HG02763 (cell line): Measurements from ENCODE around the gene ZGPAT.

Experiments used
- ATAC-seq: cut with Tn5 transposase; IDR thresholded peaks from one replicate; pipeline ENCODE4 v1.9.1; 2021; ENCODE audit warnings: mild to moderate bottlenecking, moderate library complexity; ENCODE audit not compliant: unreplicated experiment

ZGPAT gene

DNA sequence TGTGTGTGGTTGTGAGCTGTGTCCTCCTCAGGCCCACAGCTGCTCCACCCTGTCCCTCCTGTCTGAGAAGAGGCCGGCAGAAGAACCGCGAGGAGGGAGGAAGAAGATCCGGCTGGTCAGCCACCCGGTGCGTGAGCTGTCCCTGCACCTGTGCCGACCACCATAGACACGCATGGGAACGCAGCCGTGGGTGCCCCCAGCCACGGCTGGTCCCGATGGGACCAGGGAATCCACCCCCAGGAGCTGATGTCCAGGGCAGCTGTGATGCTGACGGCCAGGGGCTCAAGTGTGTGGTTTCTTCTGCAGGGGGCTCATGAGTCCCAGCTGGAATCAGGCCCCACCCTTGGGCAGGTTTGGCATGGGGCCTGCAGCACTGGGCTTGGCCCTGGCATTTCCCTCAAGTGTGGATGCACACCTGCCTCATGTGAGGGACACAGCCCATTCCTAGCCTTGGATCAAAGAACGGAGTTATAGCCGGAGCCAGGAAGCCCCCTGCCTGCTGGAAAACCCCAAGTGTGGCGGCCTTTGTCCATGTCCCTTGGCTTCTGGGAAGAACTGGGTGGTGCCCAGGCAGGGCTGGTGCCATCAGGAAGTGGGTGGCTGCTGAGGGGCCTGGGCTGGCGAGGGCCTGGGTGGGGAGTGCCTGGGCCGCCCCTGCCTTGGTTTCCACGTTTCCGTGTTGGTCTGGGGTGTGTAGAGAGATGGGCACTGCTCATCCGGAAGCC, 16.0 kb upstream of the ZGPAT start:
- no peak for ATAC-seq

DNA sequence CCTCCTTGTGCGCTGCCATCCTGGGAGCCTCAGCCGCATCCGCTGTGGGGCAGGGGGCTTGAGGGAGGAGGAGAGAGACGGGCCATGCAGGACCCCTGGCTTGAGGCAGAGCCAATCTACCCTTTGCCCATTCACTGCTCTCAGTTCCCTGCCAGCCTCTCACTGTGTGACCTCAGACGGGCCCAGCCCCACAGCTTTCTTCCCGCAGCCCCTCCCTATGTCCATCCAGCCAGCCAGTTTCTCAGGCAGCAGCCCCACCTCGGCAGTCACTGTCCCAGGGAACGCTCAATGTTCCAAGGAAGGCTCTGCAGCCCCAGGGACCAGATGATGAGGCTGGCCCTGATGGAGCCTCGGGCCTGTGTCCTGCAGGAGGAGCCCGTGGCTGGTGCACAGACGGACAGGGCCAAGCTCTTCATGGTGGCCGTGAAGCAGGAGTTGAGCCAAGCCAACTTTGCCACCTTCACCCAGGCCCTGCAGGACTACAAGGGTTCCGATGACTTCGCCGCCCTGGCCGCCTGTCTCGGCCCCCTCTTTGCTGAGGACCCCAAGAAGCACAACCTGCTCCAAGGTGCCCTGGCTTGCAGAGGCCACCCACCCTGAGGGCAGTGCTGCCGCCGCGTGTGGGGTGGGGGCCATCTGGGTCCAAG, 15.3 kb upstream of the ZGPAT start:
- ATAC-seq, result no peak

DNA sequence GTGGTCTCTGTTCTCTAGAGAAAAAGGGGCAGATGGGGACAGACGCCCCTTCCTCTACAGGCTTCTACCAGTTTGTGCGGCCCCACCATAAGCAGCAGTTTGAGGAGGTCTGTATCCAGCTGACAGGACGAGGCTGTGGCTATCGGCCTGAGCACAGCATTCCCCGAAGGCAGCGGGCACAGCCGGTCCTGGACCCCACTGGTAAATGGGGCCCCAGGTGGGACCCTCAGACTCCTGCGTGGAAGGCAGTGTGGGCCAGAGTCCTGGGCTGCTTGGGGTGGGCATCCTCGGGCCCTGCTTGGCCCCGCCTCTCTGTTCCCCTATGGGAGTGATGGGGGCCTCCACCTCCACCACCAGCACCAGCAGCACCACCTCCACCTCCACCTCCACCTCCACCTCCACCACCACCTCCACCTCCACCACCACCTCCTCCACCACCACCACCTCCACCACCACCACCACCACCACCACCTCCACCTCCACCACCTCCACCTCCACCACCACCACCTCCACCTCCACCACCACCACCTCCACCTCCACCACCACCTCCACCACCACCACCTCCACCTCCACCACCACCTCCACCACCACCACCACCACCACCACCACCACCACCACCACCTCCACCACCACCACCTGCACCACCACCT, 14.6 kb upstream of the ZGPAT start:
- no peak for ATAC-seq

DNA sequence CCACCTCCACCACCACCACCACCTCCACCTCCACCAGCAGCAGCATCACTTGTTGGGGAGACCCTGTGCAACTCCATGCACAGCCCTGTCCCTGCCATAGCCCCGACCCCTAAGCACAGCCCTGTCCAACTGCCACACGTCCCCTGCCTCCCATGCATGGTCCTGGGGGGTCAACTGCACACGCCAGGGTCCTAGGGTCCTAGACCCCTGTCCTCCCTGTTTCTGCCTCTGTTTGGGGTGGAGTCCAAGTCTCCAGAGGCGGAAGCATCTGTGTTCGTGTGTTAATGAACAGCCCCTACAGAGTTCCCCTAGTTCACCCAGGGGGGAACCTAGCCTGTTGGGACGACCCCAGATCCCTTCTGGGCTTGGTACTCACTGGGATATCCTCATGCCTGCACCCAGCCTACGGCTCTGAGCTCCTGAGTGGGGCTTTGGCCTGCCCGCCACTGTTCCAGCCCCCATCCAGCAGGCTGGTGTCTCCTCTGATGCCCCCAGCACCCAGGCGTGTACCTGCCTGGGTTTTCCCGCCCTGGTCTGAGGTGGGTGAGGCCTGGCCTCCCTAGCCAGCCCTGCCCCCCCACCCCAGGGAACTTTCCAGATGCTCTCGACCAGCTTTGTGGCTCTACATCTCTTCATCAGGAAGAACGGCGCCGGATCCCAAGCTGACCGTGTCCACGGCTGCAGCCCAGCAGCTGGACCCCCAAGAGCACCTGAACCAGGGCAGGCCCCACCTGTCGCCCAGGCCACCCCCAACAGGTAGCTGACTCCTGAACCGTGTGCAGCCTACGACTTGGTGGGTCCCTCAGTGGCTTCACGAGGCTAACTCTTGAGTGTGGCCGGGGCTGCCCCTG, 13.9 kb upstream of the ZGPAT start:
- ATAC-seq, result no peak

DNA sequence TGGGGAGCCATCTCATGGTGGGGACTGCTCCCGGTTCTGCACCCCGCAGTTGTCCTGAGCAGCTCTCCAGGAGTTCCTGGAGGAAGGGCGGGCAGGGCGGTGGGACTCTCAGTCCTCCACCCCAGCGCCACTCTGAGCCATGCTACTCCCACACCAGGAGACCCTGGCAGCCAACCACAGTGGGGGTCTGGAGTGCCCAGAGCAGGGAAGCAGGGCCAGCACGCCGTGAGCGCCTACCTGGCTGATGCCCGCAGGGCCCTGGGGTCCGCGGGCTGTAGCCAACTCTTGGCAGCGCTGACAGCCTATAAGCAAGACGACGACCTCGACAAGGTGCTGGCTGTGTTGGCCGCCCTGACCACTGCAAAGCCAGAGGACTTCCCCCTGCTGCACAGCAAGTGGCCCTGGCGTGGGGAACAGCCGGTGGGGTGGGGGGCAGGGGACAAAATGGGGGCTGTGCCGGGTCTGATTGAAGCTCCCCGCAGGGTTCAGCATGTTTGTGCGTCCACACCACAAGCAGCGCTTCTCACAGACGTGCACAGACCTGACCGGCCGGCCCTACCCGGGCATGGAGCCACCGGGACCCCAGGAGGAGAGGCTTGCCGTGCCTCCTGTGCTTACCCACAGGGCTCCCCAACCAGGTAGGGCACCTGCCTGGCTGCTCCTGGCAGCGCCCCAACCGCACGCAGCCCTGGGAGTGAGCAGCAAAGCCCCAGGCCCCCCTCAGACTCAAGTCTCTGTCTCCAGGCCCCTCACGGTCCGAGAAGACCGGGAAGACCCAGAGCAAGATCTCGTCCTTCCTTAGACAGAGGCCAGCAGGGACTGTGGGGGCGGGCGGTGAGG, 13.0 kb upstream of the ZGPAT start:
- ATAC-seq, result no peak

DNA sequence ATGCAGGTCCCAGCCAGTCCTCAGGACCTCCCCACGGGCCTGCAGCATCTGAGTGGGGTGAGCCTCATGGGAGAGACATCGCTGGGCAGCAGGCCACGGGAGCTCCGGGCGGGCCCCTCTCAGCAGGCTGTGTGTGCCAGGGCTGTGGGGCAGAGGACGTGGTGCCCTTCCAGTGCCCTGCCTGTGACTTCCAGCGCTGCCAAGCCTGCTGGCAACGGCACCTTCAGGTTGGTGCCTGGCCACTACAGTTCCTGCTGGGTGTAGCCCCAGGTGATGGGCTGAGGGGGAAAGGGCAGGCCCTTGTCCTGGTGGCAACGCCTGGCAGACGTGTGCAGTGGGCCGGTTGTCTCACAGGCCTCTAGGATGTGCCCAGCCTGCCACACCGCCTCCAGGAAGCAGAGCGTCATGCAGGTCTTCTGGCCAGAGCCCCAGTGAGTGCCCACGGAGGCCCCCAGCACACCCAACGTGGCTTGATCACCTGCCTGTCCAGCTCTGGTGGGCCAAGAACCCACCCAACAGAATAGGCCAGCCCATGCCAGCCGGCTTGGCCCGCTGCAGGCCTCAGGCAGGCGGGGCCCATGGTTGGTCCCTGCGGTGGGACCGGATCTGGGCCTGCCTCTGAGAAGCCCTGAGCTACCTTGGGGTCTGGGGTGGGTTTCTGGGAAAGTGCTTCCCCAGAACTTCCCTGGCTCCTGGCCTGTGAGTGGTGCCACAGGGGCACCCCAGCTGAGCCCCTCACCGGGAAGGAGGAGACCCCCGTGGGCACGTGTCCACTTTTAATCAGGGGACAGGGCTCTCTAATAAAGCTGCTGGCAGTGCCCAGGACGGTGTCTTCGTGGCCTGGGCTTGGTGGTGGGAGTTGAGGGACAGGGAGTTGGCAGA, 12.2 kb upstream of the ZGPAT start:
- no peak for ATAC-seq

DNA sequence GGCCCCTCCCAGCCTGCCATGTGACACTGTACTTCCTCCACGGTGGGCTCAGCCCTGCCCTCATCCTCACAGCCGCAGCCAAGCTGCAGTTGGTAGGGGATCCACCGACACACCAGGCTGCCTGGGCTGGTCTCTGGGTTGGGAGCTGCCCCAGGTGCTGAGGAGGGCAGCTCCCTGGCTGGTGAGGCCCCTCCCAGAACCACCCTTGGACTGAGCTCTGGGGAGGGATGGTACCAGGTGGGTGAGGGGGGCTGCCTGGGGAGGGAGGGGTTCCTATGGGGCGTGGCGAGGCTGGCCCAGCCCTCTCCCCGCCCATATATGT, 11.6 kb upstream of the ZGPAT start:
- no peak for ATAC-seq

DNA sequence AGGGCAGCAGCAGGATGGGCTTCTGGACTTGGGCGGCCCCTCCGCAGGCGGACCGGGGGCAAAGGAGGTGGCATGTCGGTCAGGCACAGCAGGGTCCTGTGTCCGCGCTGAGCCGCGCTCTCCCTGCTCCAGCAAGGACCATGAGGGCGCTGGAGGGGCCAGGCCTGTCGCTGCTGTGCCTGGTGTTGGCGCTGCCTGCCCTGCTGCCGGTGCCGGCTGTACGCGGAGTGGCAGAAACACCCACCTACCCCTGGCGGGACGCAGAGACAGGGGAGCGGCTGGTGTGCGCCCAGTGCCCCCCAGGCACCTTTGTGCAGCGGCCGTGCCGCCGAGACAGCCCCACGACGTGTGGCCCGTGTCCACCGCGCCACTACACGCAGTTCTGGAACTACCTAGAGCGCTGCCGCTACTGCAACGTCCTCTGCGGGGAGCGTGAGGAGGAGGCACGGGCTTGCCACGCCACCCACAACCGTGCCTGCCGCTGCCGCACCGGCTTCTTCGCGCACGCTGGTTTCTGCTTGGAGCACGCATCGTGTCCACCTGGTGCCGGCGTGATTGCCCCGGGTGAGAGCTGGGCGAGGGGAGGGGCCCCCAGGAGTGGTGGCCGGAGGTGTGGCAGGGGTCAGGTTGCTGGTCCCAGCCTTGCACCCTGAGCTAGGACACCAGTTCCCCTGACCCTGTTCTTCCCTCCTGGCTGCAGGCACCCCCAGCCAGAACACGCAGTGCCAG, 11.0 kb upstream of the ZGPAT start, which contains the start of gene TNFRSF6B:
TNFRSF6B (plus strand) TSS at position 25 of the 729 bp plus-strand sequence; CDS start at position 141, 116 bp downstream.
- no peak for ATAC-seq

DNA sequence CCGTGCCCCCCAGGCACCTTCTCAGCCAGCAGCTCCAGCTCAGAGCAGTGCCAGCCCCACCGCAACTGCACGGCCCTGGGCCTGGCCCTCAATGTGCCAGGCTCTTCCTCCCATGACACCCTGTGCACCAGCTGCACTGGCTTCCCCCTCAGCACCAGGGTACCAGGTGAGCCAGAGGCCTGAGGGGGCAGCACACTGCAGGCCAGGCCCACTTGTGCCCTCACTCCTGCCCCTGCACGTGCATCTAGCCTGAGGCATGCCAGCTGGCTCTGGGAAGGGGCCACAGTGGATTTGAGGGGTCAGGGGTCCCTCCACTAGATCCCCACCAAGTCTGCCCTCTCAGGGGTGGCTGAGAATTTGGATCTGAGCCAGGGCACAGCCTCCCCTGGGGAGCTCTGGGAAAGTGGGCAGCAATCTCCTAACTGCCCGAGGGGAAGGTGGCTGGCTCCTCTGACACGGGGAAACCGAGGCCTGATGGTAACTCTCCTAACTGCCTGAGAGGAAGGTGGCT, 10.4 kb upstream of the ZGPAT start:
- ATAC-seq, result no peak

DNA sequence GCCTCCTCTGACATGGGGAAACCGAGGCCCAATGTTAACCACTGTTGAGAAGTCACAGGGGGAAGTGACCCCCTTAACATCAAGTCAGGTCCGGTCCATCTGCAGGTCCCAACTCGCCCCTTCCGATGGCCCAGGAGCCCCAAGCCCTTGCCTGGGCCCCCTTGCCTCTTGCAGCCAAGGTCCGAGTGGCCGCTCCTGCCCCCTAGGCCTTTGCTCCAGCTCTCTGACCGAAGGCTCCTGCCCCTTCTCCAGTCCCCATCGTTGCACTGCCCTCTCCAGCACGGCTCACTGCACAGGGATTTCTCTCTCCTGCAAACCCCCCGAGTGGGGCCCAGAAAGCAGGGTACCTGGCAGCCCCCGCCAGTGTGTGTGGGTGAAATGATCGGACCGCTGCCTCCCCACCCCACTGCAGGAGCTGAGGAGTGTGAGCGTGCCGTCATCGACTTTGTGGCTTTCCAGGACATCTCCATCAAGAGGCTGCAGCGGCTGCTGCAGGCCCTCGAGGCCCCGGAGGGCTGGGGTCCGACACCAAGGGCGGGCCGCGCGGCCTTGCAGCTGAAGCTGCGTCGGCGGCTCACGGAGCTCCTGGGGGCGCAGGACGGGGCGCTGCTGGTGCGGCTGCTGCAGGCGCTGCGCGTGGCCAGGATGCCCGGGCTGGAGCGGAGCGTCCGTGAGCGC, 9.8 kb upstream of the ZGPAT start:
- ATAC-seq, result no peak

DNA sequence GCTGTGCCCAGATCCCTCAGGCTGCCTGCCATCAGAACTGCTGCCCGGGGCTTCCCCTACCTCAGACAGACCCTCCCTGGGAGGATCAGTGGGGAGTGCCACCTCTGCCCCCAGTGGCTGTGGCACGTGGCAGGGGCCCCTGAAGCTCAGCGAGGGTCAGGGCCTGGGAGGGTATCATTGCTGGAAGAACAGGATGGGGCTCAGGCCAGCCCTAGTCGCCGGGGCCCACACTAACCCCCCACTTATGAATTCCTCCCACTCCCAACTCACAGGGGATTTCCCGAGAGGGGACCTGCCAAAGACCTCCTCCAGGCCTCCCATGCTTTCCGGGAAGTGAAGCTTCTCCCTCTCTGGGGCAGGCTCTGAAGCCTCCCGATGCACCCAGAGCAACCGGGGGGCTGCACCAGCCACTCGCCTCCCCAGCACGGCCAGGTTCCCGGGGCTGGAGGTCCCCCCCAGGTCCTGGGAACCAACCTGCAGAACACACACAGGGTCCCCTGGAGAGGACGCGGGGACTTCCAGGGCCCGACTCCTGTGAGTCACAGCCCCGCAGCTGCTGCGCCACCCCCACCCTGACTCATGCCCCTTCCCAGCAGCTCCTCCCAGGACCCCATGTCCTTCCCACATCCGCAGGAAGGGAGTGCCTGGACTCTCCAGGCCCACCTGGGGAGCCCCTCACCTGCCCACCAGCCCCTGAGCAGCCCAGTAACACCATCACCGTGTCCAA, 8.9 kb upstream of the ZGPAT start:
- ATAC-seq, result no peak

DNA sequence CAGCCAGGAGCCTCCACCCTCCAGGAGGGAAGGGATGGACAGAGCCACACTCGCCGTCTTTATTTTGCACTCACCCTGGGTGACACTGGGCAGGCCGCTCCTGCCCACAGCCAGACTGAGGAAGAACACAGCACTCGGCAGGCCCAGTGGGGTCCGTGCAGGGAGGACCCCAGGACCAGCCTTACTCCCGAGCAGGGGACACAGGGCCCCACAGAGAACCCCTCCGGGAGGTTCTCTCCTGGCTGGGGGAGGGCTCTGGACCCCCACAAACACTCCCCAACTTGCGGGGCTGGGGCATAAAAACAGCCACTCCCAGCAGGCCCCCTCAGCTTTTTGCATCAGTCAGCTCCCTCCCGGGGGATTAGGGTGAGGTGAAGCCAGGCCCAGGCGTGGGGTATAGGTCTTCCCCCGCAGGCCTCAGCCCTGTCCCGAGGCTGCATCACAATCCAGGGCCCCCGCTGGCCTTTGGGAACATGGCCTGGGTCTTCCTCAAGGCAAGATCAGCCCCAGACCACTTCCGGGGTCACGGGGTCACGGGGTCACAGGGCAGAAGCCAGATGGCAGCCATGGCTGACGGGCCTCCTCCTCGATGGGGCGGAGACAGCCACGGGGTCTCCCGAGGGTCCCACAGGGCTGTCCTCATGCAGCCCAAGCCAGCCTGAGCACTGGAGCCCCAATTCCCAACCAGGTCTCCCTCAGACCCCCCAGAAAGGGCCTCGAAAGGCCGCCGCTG, 8.2 kb upstream of the ZGPAT start:
- no peak for ATAC-seq

DNA sequence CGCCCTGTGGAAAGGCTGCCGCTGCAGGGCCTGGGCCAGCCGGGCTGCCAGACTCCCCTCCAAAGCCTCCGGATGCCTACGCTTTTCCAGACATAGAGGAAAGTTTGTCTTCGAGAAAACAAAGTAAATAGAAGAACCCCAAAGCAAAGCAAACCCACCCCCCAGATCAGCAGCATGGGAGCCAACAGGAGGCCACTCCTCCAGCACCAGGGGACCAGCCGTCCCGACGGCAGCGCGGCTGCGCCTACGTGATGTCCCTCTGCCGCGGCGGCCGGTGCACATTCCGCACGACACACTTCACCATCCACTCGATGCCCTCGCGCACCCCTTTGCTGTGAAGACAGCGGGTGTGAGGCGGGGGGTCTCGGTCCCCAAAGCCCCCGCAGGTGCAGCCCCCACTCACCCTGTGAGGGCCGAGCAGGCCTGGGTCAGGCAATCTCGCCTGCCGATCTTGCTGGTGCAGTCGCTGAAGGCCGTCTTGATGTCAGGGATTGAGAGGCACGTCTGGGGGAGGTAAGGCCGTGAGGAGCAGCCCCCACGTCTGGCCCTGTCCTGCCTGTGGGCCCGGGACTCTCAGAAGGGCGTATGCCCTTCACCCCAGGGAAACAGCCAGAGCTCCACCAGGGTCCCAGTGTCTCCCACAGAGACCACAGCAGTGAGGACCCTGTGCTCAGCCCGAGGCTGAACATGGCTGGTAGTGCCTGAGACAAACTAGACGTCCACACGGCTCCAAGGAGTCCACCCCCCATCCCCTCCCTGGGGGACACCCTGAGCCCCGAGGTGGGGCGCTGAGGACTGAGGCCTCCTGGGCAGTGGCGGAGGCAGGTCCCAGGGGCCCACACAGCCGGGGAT, 7.4 kb upstream of the ZGPAT start:
- ATAC-seq, result no peak

DNA sequence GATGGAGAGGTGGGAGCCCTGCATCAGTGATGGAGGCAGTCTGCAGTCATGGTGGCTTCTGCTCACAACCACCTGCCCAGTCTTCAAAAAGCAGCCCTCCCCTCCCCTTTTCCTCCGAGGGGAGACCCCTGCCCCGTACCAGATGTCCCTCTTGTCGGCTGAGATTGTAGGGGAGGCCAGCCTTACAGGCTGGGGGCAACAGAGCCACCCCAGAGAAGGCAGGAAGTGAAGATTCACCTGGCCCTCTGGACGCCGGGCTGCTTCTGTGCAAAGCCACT, 6.8 kb upstream of the ZGPAT start:
- ATAC-seq, result no peak

DNA sequence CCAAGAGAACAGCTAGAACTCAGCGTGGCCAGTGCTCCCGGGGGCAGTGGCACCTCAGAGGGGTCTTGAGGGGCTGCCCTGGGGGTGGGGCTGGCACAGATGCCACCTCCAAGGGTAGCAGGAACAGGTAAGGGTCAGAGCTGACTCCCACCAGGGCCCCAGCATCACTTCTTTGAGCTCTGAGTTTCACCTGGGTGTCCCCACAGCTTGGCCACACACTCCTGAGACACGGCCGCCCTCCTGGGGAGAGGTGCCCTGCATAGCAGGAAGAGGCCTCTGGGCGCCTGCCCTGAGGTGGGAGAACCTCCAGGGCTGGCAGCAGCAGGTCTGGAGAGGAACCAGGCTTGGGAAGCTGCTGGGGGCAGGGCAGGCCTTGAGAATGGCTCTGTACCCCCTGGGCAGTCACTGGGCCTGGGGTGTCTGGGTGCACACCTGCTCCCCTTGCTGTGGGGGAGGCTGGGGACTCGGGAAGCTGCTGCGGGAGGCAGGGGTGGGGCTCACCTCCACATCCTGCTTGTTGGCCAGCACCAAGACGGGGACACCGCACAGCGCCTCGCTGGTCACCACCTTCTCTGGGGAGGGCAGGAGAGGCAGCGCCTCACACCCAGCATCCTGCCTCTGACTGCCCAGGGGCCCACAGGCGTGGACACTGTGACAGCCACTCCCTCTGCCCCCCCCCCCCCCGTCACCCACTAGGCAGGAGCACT, 6.4 kb upstream of the ZGPAT start:
- no peak for ATAC-seq
